Mesenchymal stem cell (in vitro differentiated cells and primary cell): ENCODE results near the gene TCAF1.
"Not testable (repeated sequence)": the region's sequence is repeated elsewhere in the genome, so short reads cannot be mapped to it uniquely, and the experiment has no call there.

ENCODE experiments used
- DNase-seq: peaks from one replicate; pipeline ENCODE4 v3.0.0-alpha.2; 2013
- H2AFZ ChIP-seq: one replicate; pipeline ENCODE4 v1.6.1; 2013; ENCODE audit warnings: low read depth, mild to moderate bottlenecking, control low read depth, inconsistent platforms, low read length, moderate library complexity
- H2AK5ac ChIP-seq: 2 replicates; pipeline ENCODE4 v1.6.1; 2013; ENCODE audit warnings: low read length, moderate library complexity, mild to moderate bottlenecking, inconsistent platforms; ENCODE audit not compliant: severe bottlenecking
- H2BK120ac ChIP-seq: one replicate; pipeline ENCODE4 v1.6.1; 2013; ENCODE audit warnings: low read depth, mild to moderate bottlenecking, inconsistent platforms, low read length, moderate library complexity
- H2BK12ac ChIP-seq, 2 experiments: one replicate each; pipeline ENCODE4 v1.6.1; 2013; ENCODE audit warnings: inconsistent platforms in 2 of 2, low read length in 2 of 2, mild to moderate bottlenecking in 2 of 2, moderate library complexity in 2 of 2, control low read depth in 1 of 2
- H2BK15ac ChIP-seq: one replicate; pipeline ENCODE4 v1.6.1; 2013; ENCODE audit warnings: mild to moderate bottlenecking, low read depth, inconsistent platforms; ENCODE audit not compliant: poor library complexity, severe bottlenecking
- H2BK5ac ChIP-seq: 2 replicates; pipeline ENCODE4 v1.6.1; 2013; ENCODE audit warnings: low read depth, mild to moderate bottlenecking, low read length, control low read depth, inconsistent platforms; ENCODE audit not compliant: poor library complexity, severe bottlenecking
- H3K14ac ChIP-seq, 2 experiments: one replicate each; pipeline ENCODE4 v1.6.1; 2013; ENCODE audit warnings: inconsistent platforms in 2 of 2, low read length in 2 of 2, control low read depth in 1 of 2, mild to moderate bottlenecking in 1 of 2, moderate library complexity in 1 of 2
- H3K18ac ChIP-seq, 2 experiments: one replicate each; pipeline ENCODE4 v1.6.1; 2013; ENCODE audit warnings: inconsistent platforms in 2 of 2, low read length in 2 of 2, control low read depth in 1 of 2, low read depth in 1 of 2, mild to moderate bottlenecking in 1 of 2
- H3K23ac ChIP-seq, 2 experiments: one replicate each; pipeline ENCODE4 v1.6.1; 2013; ENCODE audit warnings: inconsistent platforms in 2 of 2, low read length in 2 of 2, mild to moderate bottlenecking in 2 of 2, moderate library complexity in 2 of 2, control low read depth in 1 of 2
- H3K27ac ChIP-seq: 2 replicates; pipeline ENCODE4 v1.5.1; 2013; ENCODE audit warnings: mild to moderate bottlenecking, moderate library complexity, low read length, control low read depth, inconsistent platforms; ENCODE audit not compliant: poor library complexity, severe bottlenecking
- H3K27me3 ChIP-seq, 2 experiments: 2 replicates each; pipeline versions ENCODE4 v1.6.1 to v1.7.0; 2013; ENCODE audit warnings: low read length in 2 of 2, mild to moderate bottlenecking in 2 of 2, moderate library complexity in 2 of 2, control low read depth in 1 of 2, inconsistent platforms in 1 of 2; ENCODE audit not compliant: control insufficient read depth in 1 of 2, insufficient read depth in 1 of 2
- H3K36me3 ChIP-seq, 2 experiments: 2 replicates each; pipeline versions ENCODE4 v1.6.1 to v1.7.0; 2013; ENCODE audit warnings: low read length in 2 of 2, control low read depth in 1 of 2, inconsistent platforms in 1 of 2, low read depth in 1 of 2, mild to moderate bottlenecking in 1 of 2; ENCODE audit not compliant: insufficient read depth in 2 of 2, control insufficient read depth in 1 of 2
- H3K4ac ChIP-seq, 2 experiments: one replicate each; pipeline ENCODE4 v1.6.1; 2013; ENCODE audit warnings: inconsistent platforms in 2 of 2, low read length in 2 of 2, mild to moderate bottlenecking in 2 of 2, moderate library complexity in 2 of 2, control low read depth in 1 of 2, low read depth in 1 of 2
- H3K4me1 ChIP-seq: 2 replicates; pipeline ENCODE4 v1.6.1; 2013; ENCODE audit warnings: low read depth, low read length, control low read depth; ENCODE audit not compliant: control insufficient read depth, insufficient read depth
- H3K4me2 ChIP-seq: 2 replicates; pipeline ENCODE4 v1.6.1; 2013; ENCODE audit warnings: low read length, mild to moderate bottlenecking, inconsistent platforms; ENCODE audit not compliant: poor library complexity, severe bottlenecking
- H3K4me3 ChIP-seq, 2 experiments: 2 replicates each; pipeline versions ENCODE4 v1.5.1 to v1.7.0; 2013; ENCODE audit warnings: low read length in 2 of 2, mild to moderate bottlenecking in 2 of 2, control low read depth in 1 of 2, low read depth in 1 of 2; ENCODE audit not compliant: insufficient read depth in 1 of 2
- H3K79me1 ChIP-seq: replicated peaks from 2 replicates; pipeline ENCODE4 v1.6.1; 2013; ENCODE audit warnings: mild to moderate bottlenecking, control low read depth, low read length, inconsistent platforms; ENCODE audit not compliant: poor library complexity, severe bottlenecking
- H3K9ac ChIP-seq: 2 replicates; pipeline ENCODE4 v1.7.0; 2013; ENCODE audit warnings: mild to moderate bottlenecking, low read length, moderate library complexity
- H3K9me3 ChIP-seq: 2 replicates; pipeline ENCODE4 v1.7.0; 2013; ENCODE audit warnings: mild to moderate bottlenecking, low read length; ENCODE audit not compliant: control insufficient read depth
- H4K8ac ChIP-seq: one replicate; pipeline ENCODE4 v1.6.1; 2013; ENCODE audit warnings: inconsistent platforms, mild to moderate bottlenecking, low read length, moderate library complexity
- H4K91ac ChIP-seq: one replicate; pipeline ENCODE4 v1.6.1; 2013; ENCODE audit warnings: mild to moderate bottlenecking, low read length, inconsistent platforms
- WGBS: methylation state at CpG from one replicate; pipeline ENCODE4 v1.1.7; 2013; ENCODE audit warnings: mixed read lengths; 5-methylcytosine and 5-hydroxymethylcytosine counted together

Gene TCAF1

DNA sequence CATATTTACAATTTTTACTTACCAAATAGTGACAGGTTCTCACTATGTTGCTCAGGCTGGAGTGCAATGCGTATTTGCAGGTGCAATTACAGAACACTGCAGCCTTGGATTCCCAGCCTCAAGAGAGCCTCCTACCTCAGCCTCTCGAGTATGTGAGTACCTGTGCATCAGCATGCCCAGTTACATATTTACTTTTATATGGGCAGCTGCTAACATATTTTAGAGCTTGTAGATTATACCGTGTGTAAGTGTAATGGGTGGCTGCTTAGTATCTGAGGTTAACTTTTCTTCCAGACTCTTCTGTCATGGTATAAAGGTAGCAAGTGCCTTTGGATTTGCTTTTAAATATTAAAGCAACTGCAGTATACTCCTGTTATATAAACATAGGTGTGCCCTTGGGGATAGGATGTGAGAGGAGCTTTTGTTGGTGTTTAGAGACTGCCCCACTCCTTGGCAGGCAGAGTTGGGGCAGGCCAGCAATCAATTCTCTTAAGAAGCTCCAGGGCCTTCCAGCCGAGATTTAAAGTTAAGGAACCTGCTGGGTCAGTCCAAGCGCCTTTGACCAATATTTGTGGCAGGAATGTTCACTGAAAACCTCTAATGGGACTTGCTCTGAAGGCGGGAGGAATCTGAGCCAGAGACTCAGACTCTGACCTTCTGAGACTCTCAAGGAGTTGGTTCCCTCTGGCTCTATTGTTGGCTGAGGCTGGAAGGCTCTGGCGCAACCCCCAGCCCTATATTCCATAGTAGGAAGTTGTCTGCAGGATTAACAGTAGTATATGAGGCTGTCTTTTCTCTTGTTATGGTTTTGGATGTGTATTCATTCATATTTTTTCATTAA lies 77.5 kb downstream of the TCAF1 start:
- H4K8ac ChIP-seq, H3K36me3 ChIP-seq: not testable (repeated sequence)
- WGBS: no CpG with 5 or more reads among the region's 7 CpGs

DNA sequence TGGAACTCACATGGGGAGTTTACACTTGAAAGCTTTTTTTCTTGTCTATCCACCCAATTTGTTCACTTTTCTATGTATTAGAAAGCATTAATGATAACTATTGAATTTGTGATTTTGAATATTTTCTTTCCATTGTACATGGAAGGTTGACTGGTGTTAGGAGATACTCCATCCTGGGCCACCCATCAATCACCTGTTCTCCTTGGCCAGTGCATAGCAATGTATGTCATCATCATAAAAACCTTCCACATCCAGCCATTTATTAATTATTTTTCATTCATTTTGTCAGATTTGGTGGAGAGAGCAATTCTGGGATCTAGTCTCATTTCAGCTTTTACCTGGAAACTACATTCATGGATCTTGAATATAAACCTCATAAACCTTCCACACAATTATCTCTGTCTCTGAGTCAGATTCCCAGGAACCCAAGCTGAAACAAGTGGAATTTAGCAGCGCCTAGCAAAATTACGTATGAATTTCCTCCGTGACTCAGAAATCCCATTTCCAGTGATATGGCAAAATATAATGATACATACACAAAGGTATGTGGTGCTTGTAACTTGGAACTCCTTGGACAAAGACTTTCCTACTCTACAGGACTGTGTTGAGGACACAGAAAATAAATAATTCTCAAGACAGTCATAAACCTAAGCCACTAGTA lies 78.2 kb downstream of the TCAF1 start:
- H3K4ac ChIP-seq, H4K91ac ChIP-seq, H3K79me1 ChIP-seq, H2BK12ac ChIP-seq, H3K27me3 ChIP-seq, H3K9me3 ChIP-seq, H3K18ac ChIP-seq, H4K8ac ChIP-seq, H3K14ac ChIP-seq, H3K23ac ChIP-seq, DNase-seq, H3K27ac ChIP-seq, H3K4me2 ChIP-seq, H3K4me3 ChIP-seq, H2BK15ac ChIP-seq, H3K9ac ChIP-seq, H2BK120ac ChIP-seq, H3K4me1 ChIP-seq, H2AFZ ChIP-seq, H2BK5ac ChIP-seq, H3K36me3 ChIP-seq, H2AK5ac ChIP-seq: not testable (repeated sequence)
- no CpG with 5 or more reads among the region's 3 CpGs for WGBS

More for the DNA sequence above, 77.5 kb downstream of the TCAF1 start:
- H3K4ac ChIP-seq, H2AFZ ChIP-seq, H2BK15ac ChIP-seq, H3K79me1 ChIP-seq, H3K9me3 ChIP-seq, H2BK5ac ChIP-seq, H2BK12ac ChIP-seq, H2BK120ac ChIP-seq, H3K9ac ChIP-seq, H3K23ac ChIP-seq, H3K4me1 ChIP-seq, H3K27me3 ChIP-seq, H2AK5ac ChIP-seq, DNase-seq, H3K18ac ChIP-seq, H3K4me3 ChIP-seq, H4K91ac ChIP-seq, H3K27ac ChIP-seq, H3K14ac ChIP-seq, H3K4me2 ChIP-seq: not testable (repeated sequence)

DNA sequence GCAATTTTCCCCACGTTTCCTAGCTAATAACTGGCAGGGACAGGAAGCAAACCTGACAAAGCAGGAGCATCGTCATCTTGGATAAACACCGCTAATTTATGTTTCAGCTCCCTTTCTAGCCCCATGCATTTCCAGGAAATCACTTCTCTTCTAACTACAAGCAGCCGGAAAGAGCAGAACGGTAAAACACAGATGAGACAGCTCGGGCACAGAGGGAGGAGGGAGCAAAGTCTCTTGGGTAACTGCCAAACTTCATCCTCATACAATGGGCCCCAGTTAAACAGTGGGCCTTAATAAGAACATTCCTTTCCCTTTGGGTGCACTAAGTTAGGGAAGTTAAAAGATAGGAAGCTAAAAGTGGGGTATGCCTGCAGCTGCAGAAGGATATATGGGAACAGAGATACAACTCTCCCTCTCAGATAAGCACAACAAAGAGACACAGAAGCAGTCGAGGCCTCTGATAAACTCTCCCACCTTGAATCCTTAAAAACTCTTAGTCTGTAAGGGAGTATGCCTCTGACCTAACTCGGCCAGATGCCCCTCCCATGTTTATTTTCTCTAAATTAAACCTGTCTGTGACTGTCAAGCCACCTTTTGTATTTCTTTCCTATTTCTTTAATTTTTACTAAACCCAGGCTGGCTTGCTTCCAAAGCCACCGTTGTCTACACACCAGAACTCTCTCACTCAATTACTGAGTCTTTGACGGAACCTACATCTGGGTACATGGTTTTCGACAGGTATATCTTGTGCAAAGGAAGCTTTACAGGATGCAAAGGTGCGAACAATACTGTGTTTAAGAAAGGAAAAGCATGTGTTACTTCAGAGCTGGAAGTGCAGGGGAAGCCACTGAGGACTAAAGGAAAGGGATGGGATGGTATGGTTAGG lies 80.3 kb downstream of the TCAF1 start:
- H2AFZ ChIP-seq, H3K4me2 ChIP-seq, H4K91ac ChIP-seq, H2AK5ac ChIP-seq, H3K79me1 ChIP-seq, H3K36me3 ChIP-seq, H2BK5ac ChIP-seq, H3K18ac ChIP-seq, H2BK12ac ChIP-seq, H4K8ac ChIP-seq, H3K4me1 ChIP-seq, H3K9ac ChIP-seq, H3K27me3 ChIP-seq, H2BK15ac ChIP-seq, H3K27ac ChIP-seq, H3K14ac ChIP-seq, H3K23ac ChIP-seq, DNase-seq, H3K4ac ChIP-seq, H2BK120ac ChIP-seq, H3K4me3 ChIP-seq, H3K9me3 ChIP-seq: not testable (repeated sequence)
- WGBS: no CpG with 5 or more reads among the region's 12 CpGs

DNA sequence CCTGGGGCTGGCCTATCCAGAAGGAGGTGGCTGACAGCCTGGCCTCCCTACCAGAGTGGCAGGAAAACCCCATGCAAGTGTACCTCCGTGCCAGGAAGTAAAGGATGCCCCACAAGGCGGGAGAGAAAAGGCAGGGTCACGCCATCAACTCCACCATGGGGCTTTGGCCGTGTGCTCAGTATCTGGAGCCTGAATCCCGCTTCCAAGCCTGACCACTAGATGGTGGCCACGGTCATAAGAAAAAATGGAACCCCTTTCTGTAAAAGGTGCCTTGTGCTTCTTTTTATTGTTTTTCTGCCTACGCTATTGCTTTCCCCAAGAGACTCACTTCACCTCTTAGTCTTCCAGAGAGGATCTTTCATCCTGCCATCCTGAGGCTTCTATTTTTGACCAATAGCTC lies 84.1 kb downstream of the TCAF1 start:
- H3K9ac ChIP-seq, H3K18ac ChIP-seq, H4K8ac ChIP-seq, H3K4me1 ChIP-seq, H3K4ac ChIP-seq, H3K23ac ChIP-seq, H3K36me3 ChIP-seq, H2AFZ ChIP-seq, H3K14ac ChIP-seq, H3K9me3 ChIP-seq, H2BK12ac ChIP-seq, H3K27me3 ChIP-seq, H2BK5ac ChIP-seq, H2BK120ac ChIP-seq, H4K91ac ChIP-seq, H2AK5ac ChIP-seq, DNase-seq, H3K79me1 ChIP-seq, H3K4me2 ChIP-seq, H3K27ac ChIP-seq, H2BK15ac ChIP-seq, H3K4me3 ChIP-seq: not testable (repeated sequence)
- no CpG with 5 or more reads among the region's 7 CpGs for WGBS
